Left kidney (tissue), 2 donors: Measurements from ENCODE around the gene PLCB3. TPM values are rescaled to one million over a fixed set of nuclear protein-coding genes. Genes with fewer than 3 reads are reported as not detected.

Experiments
- DNase-seq: peaks from one replicate; pipeline ENCODE4 v3.0.0-alpha.2; 2013
- polyA plus RNA-seq: library from polyadenylated mRNA; unstranded; fragments of 120-200 nt; gene quantifications from one replicate; pipeline ENCODE4 v1.2.1, GENCODE V29; 2013; ENCODE audit not compliant: insufficient read length

Gene PLCB3
- polyA plus RNA-seq, 1 donor, result 13.5 TPM

- DNase-seq, result no peak
These were observed 1.5 kb upstream of the PLCB3 start for GRCh38 chr11:64249563-64250414.

DNA sequence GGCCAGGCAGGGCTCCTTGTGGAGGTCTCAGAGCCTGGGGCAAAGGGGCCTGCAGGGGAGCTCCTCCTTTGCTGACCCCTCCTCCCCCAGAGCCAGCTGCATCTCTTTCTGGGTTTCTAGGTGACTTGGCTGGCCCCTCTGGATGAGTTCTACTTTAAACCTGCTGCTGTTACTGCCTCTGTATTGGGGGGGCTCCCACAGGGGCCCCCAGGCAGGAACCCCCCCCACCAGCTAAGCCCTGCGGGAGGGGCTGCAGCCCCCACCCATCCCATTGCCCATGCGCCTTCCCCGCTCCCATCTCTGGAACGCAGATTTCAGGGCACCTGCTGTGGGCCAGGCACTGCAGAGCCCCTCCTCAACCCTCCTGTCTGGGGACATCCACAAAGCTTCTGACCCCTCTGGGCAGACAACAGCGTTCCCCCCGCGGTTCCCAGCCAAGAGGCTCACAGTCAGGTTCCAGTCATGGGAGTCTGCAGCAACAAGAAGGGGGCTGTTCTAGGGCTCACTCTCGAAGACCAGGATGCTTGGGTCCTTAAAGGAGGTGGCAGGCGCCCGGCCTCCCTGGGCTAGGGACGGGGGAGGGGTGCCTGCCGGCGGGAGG, 815 bp upstream of the PLCB3 start:
- no peak for DNase-seq

DNA sequence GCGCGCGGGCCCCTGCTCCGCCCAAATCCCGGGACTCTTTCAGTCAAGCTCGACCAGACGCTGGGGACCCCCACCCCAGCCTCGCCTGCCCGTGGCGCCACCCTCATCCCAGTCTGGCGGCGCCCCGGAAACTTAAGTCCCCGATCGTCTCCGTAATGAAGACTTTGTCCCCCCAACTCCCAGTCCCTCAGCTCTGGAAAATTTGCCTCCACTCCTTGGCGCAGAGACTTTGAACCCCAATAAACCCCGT, 348 bp downstream of the PLCB3 start:
- DNase-seq, result no peak

- no peak for DNase-seq
These were observed 908 bp downstream of the PLCB3 start for GRCh38 chr11:64252003-64252872.

DNA sequence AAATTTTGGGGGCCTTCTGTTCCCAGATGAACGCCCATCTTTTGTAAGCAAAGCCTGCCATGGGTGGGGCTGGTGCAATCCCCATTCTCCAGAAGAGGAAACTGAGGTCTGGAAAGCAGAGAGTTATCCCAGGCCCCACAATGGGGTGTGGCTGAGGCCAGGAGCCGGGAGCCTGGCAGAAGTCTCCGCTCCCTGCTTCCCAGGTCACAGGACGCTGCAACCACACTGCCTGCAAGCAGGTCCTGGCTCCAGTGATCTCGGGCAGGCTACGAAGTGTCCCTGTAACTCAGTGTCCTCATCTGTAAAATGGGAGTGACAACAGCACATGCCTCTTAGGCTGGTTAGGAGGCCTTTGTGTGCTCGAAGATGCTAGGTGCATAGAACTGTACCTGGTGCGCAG, 1.7 kb downstream of the PLCB3 start:
- no peak for DNase-seq

DNA sequence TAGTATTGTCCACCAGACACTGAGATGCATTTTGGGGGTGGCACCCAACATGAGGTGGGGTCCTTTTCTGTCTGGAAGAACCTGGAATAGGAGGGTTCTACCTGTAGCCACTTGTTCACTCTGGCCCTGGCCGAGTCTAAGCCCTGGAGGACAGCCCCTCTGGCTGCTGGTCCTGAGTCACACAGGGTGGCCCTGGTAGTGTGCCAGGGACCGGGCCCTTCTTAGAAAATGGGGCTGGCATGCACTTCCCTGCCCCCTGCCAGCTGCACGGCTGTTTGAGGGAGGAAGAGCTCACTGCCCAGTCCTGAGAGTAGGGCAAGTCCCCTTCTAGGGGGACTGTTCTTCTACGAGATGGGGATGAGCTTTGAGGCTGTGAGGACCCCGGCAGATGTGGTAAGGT, 2.2 kb downstream of the PLCB3 start:
- no peak for DNase-seq

DNA sequence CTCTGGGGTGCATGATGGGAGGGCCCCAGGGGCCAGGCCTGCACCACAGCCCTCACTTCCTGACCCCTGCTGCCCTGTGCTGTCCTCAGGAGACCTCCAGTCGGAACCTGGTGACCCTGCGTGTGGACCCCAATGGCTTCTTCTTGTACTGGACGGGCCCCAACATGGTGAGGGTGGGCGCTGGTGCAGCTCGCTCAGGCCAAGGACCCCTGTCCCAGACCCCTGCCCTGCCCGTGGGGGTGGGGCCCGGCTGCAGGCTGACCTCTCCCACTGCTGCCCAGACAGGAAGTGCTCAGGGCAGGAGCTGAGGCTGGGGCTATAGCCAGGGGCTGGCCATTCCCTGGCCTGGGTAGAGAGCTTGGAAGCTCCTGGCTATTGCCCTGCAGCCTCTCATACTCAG, 3.0 kb downstream of the PLCB3 start:
- DNase-seq, result no peak

GRCh38 chr11:64255135-64256128, 4.1 kb downstream of the PLCB3 start:
- DNase-seq, result no peak

DNA sequence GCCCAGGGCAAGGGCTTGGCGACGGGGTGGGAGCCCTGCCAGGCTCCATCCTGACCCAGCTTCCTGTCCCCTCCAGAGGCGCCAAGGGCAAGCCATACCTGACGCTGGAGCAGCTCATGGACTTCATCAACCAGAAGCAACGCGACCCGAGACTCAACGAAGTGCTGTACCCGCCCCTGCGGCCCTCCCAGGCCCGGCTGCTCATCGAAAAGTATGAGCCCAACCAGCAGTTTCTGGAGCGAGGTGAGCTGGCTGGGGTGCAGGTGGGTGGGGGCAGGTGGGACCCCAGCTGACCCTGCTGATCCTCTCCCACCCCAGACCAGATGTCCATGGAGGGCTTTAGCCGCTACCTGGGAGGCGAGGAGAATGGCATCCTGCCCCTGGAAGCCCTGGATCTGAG, 5.0 kb downstream of the PLCB3 start:
- no peak for DNase-seq

- no peak for DNase-seq
These were observed 7.0 kb downstream of the PLCB3 start for GRCh38 chr11:64258356-64258755.

DNA sequence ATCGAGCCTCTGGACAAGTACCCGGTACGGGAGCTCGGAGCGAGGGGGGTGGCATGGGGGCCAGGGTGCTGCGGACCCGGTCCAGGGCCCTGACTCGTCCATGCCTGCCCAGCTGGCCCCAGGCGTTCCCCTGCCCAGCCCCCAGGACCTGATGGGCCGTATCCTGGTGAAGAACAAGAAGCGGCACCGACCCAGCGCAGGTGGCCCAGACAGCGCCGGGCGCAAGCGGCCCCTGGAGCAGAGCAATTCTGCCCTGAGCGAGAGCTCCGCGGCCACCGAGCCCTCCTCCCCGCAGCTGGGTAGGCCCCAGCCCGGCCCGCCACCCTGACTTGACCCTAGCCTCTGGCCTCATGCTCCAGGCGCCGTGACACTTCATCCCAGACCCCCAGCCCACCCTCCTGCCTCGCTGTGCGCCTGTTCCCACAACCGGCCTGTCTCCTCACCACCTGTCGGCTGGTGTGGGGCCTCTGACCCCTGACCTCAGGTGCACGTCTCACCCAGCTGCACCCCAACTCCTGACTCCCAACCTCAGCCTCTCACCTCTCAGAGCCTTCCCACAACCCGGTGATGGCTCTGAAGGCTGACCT, 7.7 kb downstream of the PLCB3 start:
- DNase-seq, result no peak

GRCh38 chr11:64259533-64260067, 8.3 kb downstream of the PLCB3 start:
- DNase-seq, result no peak

DNA sequence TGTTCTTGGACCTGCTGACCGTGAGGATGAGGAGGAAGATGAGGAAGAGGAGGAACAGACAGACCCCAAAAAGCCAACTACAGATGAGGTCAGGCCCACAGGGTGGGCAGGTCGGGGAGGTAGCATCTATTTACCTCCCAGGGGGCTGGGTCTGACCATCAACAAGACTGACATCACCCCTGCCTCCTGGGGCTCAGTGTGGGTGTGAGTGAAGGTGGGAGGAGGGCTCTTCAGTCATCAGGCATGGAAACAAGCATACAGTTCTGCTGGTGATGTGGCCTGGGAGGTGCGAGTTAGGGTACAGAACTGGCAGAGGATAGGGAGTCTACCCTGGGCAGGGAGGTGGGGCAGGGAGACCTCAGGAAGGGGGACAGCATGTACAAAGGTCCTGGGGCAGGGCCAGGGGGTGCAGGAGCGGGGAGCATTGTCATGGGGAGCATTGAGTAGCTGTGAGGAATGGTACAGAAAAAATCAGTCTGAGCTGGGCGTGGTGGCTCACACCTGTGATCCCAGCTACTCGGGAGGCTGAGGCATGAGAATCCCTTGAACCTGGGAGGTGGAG, 8.9 kb downstream of the PLCB3 start:
- no peak for DNase-seq

DNA sequence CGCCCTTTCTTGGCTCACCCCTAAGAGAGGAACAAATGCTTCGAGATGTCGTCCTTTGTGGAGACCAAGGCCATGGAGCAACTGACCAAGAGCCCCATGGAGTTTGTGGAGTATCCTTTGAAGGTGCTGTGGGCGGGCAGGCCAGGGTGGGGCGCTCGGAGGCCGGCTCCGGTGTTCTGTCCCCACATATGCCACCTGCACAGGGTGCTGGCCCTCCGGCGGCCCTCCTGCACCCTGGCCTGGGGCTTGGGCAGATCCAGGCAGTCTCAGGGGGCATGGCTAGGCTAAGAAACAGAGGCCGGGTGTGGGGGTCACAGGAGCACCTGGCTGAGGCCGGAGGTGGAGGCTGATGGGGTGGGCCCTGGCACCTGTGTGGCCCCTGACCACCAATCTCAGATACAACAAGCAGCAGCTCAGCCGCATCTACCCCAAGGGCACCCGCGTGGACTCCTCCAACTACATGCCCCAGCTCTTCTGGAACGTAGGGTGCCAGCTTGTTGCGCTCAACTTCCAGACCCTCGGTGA, 10.3 kb downstream of the PLCB3 start:
- no peak for DNase-seq

GRCh38 chr11:64262271-64263002, 11.1 kb downstream of the PLCB3 start:
- no peak for DNase-seq

- DNase-seq, result no peak
These were observed 12.0 kb downstream of the PLCB3 start for GRCh38 chr11:64263021-64263946.

DNA sequence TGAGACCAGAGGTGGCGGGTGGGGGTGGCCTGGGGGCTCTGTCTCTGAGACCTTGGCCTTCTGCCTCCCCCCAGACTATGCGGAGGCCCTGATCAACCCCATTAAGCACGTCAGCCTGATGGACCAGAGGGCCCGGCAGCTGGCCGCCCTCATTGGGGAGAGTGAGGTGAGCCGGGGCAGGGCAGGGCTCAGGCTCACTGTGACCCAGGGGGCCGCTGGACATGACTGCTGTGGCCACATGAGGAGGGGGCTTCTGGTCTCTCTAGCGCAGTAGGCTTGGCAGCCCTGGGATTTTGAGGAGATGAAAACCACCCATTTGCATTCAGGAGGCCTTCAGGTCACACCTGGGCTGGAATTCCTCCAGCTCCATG, 12.6 kb downstream of the PLCB3 start:
- no peak for DNase-seq

DNA sequence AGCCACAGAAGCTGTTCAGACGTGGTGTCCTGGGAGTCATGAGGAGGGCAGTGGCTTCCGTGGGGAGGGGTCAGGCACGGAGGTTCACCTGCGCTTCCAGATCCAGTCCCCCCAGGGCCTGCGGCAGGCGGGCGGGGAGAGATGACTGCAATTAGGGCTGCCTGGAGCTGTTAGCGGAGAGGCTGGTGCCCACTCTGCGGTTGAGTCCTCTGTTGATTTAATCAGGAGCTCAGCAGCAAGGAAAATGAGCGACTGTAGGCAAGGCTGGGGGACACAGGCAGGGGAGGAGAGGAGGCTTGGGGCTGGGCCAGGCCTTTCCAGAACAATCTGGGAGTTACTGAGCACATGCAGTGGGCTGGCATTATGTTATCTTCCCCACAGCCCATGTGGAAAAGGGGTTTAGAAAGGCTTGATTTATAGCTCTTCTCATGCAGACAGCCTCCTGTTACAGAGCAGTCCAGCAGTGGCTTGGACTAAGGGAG, 13.1 kb downstream of the PLCB3 start:
- DNase-seq, result no peak
